Retinal pigment epithelial cell (primary cell): ENCODE results near the gene BMP2.

Experiments used
- DNase-seq: peaks from one replicate; pipeline ENCODE4 v3.0.0-alpha.2; 2010; ENCODE audit warnings: low read depth
- H3K4me3 ChIP-seq: 2 replicates; pipeline ENCODE4 v1.5.1; 2011; ENCODE audit warnings: mild to moderate bottlenecking, low read length, control low read depth, moderate library complexity
- CTCF ChIP-seq: conservative IDR thresholded peaks from 2 replicates; pipeline ENCODE4 v1.5.1; 2011; ENCODE audit warnings: low read depth, low read length, control low read depth, inconsistent platforms

BMP2 gene

DNA sequence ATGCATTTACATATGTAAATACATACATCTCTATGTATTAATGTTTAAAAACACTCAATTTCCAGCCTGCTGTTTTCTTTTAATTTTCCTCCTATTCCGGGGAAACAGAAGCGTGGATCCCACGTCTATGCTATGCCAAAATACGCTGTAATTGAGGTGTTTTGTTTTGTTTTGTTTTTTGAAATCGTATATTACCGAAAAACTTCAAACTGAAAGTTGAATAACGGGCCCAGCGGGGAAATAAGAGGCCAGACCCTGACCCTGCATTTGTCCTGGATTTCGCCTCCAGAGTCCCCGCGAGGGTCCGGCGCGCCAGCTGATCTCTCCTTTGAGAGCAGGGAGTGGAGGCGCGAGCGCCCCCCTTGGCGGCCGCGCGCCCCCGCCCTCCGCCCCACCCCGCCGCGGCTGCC is 355 bp upstream of the BMP2 start:
- peak overlapping the region; percentile 63 for H3K4me3 ChIP-seq
- no peak for TF ChIP-seq CTCF
- DNase-seq = no peak

DNA sequence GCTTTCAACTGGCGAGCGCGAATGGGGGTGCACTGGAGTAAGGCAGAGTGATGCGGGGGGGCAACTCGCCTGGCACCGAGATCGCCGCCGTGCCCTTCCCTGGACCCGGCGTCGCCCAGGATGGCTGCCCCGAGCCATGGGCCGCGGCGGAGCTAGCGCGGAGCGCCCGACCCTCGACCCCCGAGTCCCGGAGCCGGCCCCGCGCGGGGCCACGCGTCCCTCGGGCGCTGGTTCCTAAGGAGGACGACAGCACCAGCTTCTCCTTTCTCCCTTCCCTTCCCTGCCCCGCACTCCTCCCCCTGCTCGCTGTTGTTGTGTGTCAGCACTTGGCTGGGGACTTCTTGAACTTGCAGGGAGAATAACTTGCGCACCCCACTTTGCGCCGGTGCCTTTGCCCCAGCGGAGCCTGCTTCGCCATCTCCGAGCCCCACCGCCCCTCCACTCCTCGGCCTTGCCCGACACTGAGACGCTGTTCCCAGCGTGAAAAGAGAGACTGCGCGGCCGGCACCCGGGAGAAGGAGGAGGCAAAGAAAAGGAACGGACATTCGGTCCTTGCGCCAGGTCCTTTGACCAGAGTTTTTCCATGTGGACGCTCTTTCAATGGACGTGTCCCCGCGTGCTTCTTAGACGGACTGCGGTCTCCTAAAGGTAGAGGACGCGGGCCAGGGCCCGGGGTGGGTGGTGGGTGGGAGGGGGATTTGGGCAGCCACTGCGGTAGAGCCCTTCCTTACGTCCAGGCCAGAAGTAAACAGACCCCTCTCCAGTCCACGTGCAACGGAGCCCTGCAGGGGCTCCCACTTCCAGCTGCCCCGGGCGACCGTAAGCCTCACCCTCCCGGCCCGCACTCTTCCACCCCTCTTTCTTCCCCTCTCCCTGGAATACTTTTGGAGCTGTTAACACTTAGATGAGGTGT is 998 bp downstream of the BMP2 start:
- TF ChIP-seq CTCF = no peak
- peak overlapping the region; percentile 68 for H3K4me3 ChIP-seq
- DNase-seq = no peak

DNA sequence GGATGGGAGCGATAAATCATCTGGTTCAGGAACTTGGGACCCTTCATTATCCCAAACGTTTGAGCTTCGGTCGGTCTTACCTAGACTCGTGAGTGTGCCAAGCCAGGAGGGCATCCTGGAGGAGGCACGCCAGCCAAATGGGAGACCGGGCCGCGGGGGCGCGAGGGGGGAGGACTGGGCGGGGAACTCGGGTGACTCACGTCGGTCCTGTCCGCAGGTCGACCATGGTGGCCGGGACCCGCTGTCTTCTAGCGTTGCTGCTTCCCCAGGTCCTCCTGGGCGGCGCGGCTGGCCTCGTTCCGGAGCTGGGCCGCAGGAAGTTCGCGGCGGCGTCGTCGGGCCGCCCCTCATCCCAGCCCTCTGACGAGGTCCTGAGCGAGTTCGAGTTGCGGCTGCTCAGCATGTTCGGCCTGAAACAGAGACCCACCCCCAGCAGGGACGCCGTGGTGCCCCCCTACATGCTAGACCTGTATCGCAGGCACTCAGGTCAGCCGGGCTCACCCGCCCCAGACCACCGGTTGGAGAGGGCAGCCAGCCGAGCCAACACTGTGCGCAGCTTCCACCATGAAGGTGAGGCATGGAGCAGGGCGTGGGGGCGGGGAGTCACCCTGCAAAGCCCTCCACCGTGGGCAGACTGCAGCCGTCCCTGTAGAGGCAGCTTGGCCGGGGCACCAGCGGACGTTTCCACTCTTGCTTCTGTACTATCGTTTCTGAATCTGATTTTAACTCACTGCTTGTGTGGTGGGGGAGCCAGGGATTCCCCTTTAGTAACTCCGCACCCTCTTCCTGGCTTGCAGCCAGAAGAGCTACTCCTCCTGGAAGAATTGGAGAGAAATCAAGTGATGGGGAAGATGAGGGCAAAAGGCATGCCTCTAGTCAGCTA is 2.7 kb downstream of the BMP2 start:
- H3K4me3 ChIP-seq = peak overlapping the region; percentile 68
- TF ChIP-seq CTCF = no peak
- no peak for DNase-seq

DNA sequence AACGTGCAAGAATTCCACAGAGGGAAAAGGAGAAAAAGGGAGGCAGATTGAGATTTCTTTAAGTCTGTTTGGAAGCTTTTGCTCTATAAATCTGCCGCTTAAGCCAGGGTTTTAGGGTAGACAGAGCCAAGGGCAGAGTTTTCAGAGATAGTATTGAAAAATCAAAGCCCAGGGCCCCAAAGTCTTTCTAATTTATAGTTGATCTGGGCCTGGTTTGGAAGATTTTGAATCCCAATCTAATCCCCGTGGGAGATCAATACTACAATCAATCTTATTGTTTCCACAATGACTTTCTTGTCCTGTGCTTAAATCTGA is 3.3 kb downstream of the BMP2 start:
- DNase-seq = no peak
- peak overlapping the region; percentile 68 for H3K4me3 ChIP-seq
- no peak for TF ChIP-seq CTCF

GRCh38 chr20:6780433-6781190 is 13.1 kb downstream of the BMP2 start:
- TF ChIP-seq CTCF = no peak
- DNase-seq = no peak
- H3K4me3 ChIP-seq = no peak overlapping the region

GRCh38 chr20:6783752-6784151 is 16.3 kb downstream of the BMP2 start:
- TF ChIP-seq CTCF = no peak
- H3K4me3 ChIP-seq = no peak overlapping the region
- no peak for DNase-seq
